ENCODE results near the gene TBC1D25. TPM values are rescaled to one million over a fixed set of nuclear protein-coding genes. Genes with fewer than 3 reads are reported as not detected.
A peak's percentile ranks its signal among the peaks of the same experiment; 100 is the strongest.
"Not testable (repeated sequence)": the region's sequence is repeated elsewhere in the genome, so short reads cannot be mapped to it uniquely, and the experiment has no call there.

Gene TBC1D25
- total and polyA plus RNA-seq, 2 experiments from 2014 or later = 17.5 to 18.1 TPM

GRCh38 chrX:48516285-48516684, 23.2 kb upstream of the TBC1D25 start:
- TF ChIP-seq CTCF (IDR thresholded peaks at IDR 0.05; ENCODE audit: low read depth, low read length) = no peak
- H3K36me3 ChIP-seq = no peaks in the 10 kb centered on the region
- H3K4me1 ChIP-seq (ENCODE audit: low read depth) = no peaks in the 10 kb centered on the region
- no peak overlapping the region for H3K27ac ChIP-seq
- H3K27me3 ChIP-seq = no peaks in the 10 kb centered on the region
- DNase-seq (ENCODE audit: low read depth in 1 of 2, low spot score in 1 of 2) = no peak
- H3K9me3 ChIP-seq (ENCODE audit: low read depth) = no peaks in the 10 kb centered on the region
- H3K4me3 ChIP-seq = no peak overlapping the region

DNA sequence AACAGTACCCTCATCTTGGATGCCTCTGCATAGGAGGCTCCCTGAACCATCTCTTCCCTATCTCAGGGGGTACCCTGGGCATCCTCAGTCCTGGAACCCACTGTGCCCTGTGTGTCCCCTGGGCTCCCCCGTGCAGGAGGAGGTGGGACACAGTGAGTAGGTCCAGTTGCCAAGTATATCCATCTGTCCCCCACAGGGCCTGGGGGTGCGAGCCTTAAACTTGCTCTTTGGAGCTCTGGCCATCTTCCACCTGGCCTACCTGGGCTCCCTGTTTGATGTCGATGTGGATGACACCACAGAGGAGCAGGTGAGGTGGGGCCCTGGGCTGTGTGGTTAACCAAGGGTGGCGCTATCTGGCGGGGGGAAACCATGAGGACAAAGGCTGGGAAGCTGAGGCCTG, 22.5 kb upstream of the TBC1D25 start:
- TF ChIP-seq CTCF (IDR thresholded peaks at IDR 0.05; ENCODE audit: low read depth, low read length) = no peak

GRCh38 chrX:48519481-48519880, 20.0 kb upstream of the TBC1D25 start:
- H3K36me3 ChIP-seq; H3K9me3 ChIP-seq (ENCODE audit: low read depth); H3K27ac ChIP-seq; DNase-seq (ENCODE audit: low read depth in 1 of 2, low spot score in 1 of 2); H3K27me3 ChIP-seq; H3K4me1 ChIP-seq (ENCODE audit: low read depth); H3K4me3 ChIP-seq: not testable (repeated sequence)

More for the DNA sequence above, 22.5 kb upstream of the TBC1D25 start:
- no peaks in the 10 kb centered on the region for H3K36me3 ChIP-seq
- H3K4me3 ChIP-seq = no peak overlapping the region
- no peaks in the 10 kb centered on the region for H3K4me1 ChIP-seq (ENCODE audit: low read depth)
- H3K9me3 ChIP-seq (ENCODE audit: low read depth) = no peaks in the 10 kb centered on the region
- H3K27me3 ChIP-seq = no peaks in the 10 kb centered on the region
- H3K27ac ChIP-seq = no peak overlapping the region
- DNase-seq (ENCODE audit: low read depth in 1 of 2, low spot score in 1 of 2) = no peak

DNA sequence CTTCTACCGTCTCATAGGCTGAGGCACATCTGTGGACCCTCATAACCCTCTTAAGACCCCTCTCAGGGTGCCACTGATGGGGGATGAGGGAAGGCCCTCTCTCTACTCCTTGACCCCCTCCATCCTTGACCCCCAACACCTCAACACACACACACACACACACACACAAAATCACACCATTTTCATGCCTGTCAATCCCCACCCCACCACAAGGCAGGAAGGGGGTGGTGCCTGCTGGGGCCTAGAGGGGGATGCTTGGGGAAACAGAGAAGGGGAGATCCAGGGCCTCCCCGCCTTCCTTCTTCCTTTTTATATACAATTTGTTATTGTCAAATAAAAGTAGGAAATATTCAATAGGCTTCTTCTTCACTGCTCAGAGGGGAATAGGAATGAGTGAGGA, 19.1 kb upstream of the TBC1D25 start:
- H3K27ac ChIP-seq = no peak overlapping the region
- no peak for DNase-seq (ENCODE audit: low read depth in 1 of 2, low spot score in 1 of 2)
- no peaks in the 10 kb centered on the region for H3K4me1 ChIP-seq (ENCODE audit: low read depth)
- no peak for TF ChIP-seq CTCF (IDR thresholded peaks at IDR 0.05; ENCODE audit: low read depth, low read length)
- H3K36me3 ChIP-seq = no peaks in the 10 kb centered on the region
- no peaks in the 10 kb centered on the region for H3K9me3 ChIP-seq (ENCODE audit: low read depth)
- no peaks in the 10 kb centered on the region for H3K27me3 ChIP-seq
- no peak overlapping the region for H3K4me3 ChIP-seq

- no peak for DNase-seq (ENCODE audit: low read depth in 1 of 2, low spot score in 1 of 2)
- no peak for TF ChIP-seq CTCF (IDR thresholded peaks at IDR 0.05; ENCODE audit: low read depth, low read length)
- no peaks in the 10 kb centered on the region for H3K27me3 ChIP-seq
- peak overlapping the region; percentile 79 for H3K27ac ChIP-seq
- peak overlapping the region; percentile 48 for H3K4me3 ChIP-seq
- H3K9me3 ChIP-seq (ENCODE audit: low read depth) = no peaks in the 10 kb centered on the region
- H3K36me3 ChIP-seq = no peaks in the 10 kb centered on the region
- no peaks in the 10 kb centered on the region for H3K4me1 ChIP-seq (ENCODE audit: low read depth)
These were observed 18.6 kb upstream of the TBC1D25 start for GRCh38 chrX:48520976-48521352.

DNA sequence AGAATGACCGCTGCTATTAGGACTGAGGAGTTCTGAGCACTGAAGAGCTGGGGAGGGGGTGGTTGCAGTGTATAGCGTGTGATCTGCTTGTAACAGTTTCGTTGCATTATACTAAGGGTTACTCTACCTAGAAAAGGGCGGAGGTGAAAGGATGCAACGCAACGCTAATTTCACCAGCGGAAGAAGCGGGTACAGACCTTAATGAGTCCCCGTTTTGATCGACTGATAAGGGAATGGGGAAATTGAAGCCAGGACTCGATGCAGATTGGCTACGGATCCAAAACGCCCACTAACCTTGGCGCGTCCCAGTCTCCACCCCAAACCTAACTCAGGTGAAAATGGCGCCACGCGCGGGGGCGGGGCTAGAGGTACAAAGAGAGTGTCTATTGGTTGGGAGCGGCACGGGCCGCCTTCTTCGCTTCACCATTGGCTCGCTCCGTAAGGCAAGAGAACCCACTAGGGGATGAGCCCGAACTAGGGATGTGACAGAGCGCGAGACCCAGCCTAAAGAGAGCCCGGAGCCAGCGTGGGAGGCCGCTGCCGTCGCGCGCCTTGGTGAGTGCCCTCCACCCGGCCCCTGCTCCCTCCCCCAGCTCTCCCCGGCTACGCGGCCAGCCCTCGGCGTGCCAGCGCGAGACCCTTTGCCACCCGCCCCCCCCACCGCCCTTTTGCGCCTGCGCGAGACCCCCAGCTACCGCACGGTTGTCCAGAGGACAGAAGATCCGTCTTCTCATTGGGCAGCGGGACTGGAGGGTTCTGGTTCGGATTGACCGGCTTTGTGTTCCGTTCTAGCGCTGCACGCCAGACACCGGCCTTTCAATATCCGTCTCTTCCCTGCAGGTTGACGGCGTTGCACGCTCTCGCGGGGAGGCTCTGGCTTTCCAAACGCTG, 17.9 kb upstream of the TBC1D25 start, which contains the start of gene EBP:
Gene EBP (plus strand): TSS at position 456 of the 891 bp plus-strand sequence. CDS start 1,964 bp downstream, outside the sequence.
- Histone ChIP-seq H3K4me3 (peak within 1 kb of the TSS; percentile 48), H3K27ac (peak within 1 kb of the TSS; percentile 79), H3K27me3 (no peaks in the 10 kb centered on the region), H3K9me3 (ENCODE audit: low read depth) (no peaks in the 10 kb centered on the region), H3K4me1 (ENCODE audit: low read depth) (no peaks in the 10 kb centered on the region), H3K36me3 (no peaks in the 10 kb centered on the region)
- no peak for TF ChIP-seq CTCF (IDR thresholded peaks at IDR 0.05; ENCODE audit: low read depth, low read length)
- peak; percentile 88 to 90 for DNase-seq (ENCODE audit: low read depth in 1 of 2, low spot score in 1 of 2)
